Hematopoietic multipotent progenitor cell treated with erythropoietin and hydrocortisone succinate and interleukin-3 and kit ligand, for 15 days (in vitro differentiated cells): ENCODE results near the gene PTP4A2.

ENCODE experiments used
- DNase-seq: peaks from one replicate; pipeline ENCODE4 v3.0.0-alpha.2; 2015; ENCODE audit warnings: low spot score

PTP4A2 gene

DNA sequence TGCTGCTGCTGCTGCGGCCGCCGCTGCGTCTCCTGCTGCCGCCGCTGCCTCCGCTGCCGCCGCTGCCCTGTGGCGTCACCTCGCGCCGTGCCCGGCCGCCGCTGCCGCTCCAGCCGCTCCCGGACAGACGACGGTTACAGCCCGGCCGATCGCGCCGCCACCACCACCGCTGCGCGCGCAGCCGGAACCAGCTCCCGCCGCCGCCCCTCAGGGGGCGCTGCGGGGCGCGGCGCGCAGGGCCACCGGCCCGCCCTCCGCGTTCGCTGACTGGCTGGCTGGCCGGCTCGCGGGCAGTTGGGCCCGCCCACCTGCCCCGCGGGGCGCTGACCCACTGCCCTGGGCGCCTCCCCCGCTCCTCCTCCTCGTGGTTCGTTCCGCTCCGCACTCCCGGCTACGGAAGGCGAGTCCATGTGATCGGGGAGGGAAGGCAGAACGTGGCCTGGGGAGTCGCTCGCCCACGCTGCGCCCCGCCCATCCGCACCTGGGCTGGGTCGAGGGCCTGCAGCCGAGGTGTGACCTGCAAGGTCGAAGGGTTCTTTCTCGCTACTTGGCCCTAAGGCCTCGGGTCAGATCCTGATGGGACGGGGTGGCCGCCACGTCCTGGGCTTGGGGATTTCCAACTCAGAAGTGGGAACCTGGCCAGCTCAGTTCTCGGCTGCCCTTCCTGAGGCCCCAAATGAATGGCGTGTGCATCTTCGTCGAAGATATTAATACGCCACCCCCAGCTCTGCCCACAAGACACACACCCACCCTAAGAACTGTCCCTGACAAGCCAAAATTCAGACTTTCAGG lies at the start of gene PTP4A2:
Gene PTP4A2, minus strand, starts transcription at position 185 of the 792 bp plus-strand sequence. CDS start 19,303 bp downstream, outside the sequence.
- peak; percentile 90 for DNase-seq

DNA sequence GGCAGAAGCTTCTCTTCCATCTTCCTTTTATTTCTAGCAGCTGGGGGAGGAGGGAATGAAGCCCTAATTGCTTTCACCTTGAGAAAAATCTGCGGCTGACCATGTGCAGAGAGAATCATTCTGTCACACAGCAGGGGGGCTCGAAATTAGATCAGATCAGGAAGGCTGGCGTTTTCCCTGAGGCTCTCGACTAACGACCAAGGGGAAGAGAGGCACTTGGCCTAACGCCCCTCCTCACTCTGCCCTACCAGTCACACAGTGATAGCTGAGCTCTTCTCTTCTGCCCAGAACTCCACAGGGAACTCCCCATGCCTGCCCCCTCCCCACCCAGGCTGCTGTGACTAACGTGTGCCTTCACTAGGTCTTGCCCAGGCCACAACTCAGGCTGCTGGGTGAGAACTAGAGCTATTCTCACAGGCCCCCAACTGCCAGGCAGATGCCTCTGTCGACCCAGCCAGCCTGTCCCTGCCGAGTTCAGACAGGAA lies 49.0 kb upstream of the PTP4A2 start:
- DNase-seq = no peak

DNA sequence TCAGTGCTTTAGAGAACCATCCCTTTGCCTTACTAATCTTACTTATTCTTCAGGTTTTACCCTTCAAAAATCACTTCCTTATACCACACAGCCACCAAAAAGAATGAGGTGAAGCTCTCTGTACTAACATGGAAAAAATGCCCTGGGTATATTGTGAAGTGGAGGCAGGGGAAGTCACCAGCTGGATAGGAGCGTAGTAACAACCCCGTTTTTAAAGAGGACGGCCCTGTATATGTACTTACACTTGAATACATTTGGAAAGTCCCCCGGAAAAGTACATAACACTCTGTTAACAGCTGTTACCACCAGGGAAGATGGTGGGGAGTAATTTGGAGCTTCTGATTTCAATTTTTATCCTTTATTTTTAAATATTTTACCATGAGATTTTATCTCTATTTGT lies 47.3 kb upstream of the PTP4A2 start:
- no peak for DNase-seq

DNA sequence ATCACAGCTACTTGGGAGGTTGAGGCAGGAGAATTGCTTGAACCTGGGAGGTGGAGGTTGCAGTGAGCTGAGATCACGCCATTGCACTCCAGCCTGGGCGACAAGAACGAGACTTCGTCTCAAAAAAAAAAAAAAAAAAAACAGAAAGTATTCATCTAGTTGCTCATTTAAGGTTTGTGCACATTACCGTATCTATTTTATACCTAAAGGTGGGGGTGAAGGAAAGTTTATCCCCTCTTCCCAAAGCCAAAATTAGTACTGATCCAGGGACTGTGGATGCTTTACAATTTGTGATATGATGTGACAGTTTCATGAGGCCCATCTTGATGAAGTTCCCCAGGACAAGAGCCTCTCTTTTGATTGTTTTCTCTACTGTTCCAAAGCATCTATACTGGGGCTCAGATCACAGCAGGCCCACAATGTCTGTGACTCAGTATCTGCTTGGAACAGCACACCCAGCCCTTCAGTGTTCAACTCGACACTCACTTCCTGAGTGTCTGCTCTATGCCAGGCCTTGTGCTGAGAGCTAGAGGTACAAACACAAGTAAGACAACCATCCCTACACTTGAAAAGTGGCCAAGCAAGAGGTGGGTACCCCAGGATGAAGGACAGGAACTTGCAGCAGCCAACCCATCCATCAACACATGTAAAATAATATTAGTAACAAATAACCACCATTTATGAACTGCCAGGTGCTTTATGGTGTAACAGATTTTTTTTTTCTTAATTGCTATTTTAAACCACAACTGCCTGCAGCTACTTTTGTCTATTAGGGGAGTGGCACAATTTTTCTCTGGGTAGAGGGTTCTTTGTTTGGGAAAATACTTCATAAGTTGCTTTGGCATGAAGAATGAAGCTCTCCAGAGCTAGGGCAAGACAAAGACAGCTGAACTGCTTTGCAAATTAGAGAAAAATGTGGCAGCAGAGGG lies 46.5 kb upstream of the PTP4A2 start:
- no peak for DNase-seq

DNA sequence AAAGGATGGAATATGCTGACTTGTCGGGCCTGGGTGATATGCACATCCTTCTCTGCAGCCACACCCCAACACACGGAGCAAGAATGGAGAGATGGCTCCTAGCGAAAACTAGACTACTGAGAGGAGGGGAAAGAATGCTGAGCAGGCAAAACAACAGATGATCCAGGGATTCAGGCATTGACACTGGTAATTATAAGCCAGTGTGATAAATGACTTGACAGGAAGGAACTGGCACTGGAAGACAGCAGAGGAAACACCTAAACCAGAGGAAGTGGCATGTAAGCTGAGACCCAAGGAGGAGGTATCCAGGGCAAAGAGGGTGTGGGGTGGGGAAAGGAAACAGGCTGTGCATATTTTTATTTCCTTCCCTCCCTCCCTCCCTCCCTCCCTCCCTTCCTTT lies 43.8 kb upstream of the PTP4A2 start:
- no peak for DNase-seq

DNA sequence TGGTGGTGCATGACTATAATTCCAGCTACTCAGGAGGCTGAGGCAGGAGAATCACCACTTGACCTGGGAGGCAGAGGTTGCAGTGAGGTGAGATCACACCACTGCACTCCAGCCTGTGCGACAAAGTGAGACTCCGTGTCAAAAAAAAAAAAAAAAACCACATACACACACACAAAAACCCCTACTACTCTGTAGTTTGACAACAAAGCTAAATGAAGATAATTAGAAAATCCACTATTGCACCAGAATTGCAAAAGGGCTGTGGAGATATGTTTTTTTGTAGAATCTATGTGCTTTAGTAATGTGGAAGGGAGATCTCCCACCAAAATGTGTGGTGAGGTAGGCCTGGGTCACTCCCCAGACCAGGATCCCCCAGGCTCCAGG lies 43.3 kb upstream of the PTP4A2 start:
- DNase-seq = no peak

DNA sequence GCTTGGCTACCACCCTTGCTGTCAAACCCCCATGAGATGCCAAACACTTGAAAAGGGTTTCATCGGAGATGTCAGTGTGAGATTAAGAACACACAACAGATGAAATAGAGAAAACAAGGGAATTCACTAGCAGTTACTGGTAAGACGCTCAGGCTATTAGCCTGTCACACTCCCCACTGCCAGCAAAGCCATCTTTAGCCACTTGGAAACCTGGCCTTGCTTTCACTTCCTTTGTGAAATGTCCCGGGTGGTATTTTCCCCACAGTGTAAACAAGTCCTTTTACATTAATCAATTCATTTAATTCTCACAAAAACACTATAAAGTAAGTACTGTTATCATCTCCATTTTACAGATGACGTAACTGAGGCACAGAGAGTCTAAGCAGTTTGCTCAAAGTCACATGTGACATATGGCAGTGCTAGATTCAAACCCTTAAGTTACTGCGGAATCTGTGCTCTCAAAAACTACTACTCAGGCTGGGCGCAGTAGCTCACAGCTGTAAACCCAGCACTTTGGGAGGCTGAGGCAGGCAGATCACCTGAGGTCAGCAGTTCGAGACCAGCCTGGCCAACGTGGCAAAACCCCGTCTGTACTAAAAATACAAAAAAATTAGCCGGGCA lies 42.8 kb upstream of the PTP4A2 start:
- DNase-seq = no peak

DNA sequence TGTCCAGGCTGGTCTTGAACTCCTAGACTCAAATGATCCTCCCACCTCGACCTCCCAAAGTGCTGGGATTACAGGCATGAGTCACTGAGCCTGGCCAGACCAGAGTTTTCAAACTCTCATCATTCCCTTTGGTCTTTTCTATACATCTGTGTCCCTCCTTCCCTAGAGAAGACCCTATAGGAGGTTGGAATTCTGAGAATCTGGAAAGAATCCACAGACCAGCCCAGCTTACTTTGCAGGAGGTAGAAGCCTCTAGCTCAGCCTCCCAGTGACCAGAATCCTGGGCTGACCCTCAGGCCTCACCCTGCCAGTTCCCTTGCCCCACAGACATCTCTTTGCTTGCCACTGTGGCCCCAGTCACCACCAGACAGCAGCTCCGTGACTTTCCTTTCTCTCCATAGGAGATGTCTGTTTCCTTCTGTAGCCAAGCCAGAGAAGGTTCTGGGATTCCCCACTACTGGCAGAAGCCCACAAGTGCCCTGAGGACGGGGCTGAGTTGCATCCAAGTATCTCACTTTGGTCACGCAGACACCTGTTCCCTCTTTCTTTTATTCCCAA lies 40.8 kb upstream of the PTP4A2 start:
- DNase-seq = no peak

DNA sequence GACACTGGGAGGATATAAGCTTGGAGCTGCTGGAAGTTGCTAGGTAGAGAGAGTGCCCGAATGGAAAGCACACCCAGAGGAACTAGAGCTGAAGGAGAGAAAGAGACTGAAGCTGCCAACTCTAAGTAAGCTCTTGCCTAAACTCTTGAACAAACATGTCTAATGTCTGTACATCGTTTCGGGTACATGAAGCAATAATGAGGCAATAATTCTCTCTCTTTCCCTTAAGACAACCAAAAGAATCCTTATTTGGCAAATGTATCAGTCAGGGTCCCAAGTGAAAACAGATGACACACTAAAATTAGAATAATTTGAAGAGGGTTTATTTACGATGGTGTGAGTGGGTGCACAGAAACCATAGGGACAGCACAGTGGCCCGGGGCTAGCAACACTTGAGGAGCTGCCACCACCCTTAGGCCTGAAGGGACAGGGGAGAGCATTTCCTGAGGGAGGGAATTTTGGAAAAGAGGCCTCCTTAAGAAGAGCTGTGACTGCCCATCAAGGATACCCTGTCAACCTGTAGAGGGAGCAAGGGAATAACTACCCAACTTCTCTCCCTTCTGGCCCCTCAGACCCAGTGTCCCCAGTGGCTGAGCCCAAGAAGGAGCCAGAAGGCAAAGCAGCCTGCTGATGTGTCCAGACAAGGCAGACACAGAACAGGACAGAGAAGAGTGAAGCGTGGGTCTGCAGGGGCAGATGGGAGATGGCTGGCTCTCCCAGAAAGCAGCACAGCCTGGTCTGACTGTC lies 39.4 kb upstream of the PTP4A2 start:
- no peak for DNase-seq

DNA sequence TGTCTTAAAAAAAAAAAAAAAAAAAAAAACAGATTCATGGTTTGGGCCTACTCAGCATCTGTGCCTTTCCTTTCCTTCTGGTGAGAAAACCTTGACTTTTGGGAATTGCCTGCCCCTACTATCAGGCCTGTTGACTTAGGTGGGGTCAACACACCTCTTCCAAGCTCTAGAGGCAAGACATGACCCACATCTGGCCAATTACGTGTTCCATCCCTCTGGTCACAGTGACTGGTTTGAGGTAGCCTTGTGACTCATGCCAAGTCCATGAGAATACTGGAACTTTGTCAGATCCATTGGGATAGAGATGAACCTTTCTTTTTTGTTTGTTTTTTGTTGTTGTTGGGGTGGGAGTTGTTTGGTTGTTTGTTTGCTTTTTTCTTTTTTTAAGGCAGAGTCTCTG lies 38.2 kb upstream of the PTP4A2 start:
- no peak for DNase-seq

DNA sequence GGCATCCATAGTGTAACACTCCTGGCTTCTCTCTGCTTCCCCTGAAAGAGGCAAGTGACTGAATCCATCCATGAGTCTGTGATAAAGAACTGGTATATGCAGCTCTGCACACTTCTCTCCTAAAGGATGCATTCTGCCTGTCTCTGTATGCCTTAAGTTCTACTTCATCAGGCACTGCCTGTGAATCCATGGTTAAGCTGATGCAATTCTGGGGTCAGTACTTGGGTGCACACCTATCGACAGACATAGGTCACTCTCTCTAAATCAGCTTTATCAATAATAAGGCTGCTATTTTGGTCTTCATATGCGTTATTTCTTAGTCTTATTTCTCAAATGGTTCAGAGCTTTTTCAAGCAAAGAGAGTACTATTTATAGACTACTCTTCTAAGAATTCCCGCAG lies 32.7 kb upstream of the PTP4A2 start:
- DNase-seq = no peak

DNA sequence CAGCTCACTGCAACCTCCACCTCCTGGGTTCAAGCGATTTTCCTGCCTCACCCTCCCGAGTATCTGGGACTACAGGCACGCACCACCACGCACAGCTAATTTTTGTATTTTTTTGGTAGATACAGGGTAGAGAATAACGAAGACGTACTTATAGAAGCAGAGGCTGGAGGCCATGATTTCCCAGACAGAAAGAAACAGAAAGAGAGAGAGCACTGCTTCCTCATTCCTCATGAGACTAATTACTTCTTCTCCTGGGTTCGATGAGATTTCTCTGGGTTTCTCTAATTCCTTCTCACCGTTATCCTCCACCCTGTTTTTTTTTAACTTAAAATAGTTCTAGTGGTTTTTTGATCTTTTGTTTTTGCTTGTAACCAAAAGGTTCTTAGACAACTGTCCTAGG lies 23.4 kb upstream of the PTP4A2 start:
- no peak for DNase-seq

DNA sequence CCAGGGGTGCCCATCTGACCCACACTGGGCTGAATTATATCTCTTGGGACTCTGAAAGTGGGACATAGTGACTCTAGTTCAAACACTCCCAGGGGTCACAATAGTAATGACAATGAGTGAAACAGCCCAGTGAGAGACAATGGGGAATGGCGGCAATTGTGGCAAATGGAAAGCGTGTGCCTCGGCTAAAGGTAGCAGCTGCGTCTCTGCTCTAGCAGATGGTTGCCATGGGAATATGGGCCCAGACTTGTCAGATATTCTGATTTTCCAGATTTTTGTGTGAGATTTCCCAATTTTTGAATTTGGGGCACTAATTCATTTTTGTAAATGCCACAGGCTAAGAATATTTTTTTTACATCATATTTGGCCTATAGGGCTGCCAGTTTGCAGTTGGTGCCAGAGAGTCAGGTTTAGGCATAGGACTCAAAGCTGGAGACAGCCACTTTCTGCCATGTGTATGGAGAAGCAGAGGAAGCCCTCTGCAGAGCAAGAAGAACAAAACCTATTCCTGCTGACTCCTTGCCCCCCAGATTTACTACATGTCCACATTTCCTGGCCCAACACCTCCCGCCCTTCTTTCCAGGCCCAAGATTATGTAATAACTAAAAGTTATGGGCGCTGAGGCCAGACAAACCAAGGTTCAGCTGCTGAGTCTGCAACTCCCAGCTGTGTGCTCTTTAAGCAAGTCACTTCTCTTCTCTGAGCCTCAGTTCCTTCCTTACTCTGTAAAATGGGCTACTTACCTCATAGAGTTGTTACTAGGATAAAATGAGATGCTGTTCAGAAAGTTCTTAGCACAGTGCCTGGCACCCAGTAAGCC lies 21.6 kb upstream of the PTP4A2 start:
- DNase-seq = no peak

DNA sequence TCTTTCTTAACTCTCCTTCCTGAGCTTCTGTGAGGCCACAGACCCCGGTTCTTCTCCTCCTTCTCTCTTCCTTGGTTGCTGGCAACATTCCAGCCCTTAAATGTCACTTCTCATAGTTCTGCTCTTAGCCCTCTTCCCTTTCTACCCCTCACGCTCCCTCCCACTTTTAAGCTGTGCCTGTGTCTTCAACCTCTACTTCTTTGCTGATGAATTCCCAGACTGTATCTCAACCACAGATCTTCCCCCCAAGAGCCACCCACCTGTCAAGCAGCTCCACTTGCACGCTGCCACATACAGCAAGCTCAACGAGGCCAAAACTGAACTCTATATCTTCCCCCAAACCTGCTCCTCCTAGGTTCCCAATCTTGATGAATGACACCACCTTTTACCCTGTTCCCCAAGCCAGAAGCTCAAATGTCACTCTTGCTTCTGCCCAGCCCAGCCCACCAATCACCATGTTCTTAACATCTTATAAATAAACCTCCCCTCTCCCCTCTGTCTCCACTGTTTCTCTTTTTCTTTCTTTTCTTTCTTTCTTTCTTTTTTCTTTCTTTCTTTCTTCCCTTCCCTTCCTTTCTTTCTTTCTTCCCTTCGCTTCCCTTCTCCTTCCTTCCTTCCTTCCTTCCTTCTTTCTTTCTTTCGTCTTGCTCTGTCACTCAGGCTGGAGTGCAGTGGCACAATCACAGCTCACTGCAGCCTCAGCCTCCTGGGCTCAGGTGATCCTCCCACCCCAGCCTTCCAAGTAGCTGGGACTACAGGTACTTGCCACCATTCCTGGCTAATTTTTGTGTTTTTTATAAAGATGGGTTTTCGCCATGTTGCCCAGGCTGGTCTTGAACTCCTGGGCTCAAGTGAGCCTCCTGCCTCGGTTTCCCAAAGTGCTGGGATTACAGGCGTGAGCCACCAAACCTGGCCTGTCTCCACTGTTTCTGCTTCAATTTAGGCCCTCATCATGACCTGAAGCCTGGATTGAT lies 19.8 kb upstream of the PTP4A2 start:
- no peak for DNase-seq

DNA sequence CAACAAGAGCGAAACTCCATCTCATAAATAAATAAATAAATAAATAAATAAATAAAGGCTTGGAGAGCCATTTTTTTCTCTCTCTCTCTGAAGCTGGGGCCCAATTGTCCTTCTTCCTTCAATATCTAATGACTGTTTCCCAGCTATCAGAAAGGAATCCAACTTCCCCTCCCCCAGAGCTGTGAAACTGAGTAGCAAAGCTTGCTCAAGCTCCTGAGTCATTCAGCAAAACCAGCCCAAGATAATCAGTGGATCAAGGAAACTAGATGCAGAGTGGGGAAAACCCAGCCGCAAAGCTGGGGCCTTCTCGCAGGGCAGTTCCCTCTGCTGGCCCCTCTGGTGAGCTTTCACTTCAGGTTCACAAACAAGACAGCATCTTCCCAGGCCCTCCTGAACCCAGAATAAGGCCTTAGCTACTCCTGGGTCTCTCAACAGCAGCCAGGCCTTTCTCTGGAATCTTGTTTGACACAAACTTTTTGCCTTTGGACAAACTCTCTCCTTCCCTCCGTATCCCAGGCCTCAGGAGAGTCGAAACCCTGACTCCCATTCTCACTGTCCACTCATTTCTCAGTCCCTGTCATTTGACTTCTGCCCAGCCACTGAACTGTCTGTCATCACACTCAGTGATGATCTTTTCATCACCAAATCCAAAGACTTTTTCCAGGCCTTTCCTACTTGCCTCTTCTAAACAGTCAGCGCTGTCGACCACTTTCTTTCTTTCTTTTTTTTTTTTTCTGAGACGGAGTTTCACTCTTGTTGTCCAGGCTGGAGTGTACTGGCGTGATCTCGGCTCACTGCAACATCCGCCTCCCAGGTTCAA lies 18.0 kb upstream of the PTP4A2 start:
- DNase-seq = peak; percentile 71

DNA sequence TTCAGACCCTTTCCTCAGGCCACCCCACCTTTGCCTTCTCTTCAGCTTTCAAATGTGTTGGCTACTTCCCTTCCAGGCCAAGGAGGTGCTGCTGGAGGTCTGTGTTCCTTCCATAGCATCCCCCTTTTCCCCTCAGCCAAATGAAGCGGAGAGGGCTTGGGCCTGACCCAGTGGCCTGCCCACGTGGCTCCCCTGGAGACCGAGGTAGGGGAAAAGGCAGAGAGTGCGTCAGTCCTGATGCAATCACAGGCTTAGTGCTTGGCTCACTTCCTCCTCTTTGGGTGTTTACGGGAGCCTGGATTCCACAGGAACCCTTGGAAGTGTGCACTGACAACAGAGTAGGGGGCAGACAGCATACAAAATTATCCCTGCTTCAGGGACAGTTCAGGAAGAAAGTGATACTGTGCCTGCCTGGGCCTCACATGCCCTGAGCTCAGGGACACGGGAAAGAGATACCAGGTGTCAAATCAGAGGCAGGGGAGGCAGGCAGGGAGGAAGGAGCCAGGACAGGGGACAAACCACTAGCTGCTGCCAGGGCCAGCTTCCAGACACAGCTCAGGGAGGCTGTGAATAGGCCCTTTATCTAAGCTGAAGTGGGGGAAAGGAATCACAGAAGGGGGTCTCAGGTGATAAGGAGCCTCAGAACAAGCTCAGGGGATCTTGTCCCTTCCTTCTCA lies 16.6 kb upstream of the PTP4A2 start:
- DNase-seq = no peak

DNA sequence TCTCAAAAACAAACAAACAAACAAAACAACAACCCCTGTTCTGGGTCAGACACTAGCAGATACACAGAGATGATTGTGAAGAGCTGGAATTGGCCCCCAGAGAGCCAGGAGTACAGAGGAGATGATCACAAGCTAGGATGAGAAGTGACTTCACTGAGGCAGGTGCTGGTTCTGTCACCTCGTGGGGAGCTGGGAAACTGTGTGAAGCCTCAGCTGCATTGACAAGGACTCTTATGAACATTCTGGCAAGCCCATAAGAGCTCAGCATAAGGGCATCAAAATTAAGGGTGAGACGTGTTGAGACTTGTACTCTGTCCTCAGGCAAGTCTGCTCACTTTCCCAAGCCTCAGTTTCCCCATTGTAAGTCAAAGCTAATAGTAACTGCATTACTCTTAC lies 14.7 kb upstream of the PTP4A2 start:
- no peak for DNase-seq

DNA sequence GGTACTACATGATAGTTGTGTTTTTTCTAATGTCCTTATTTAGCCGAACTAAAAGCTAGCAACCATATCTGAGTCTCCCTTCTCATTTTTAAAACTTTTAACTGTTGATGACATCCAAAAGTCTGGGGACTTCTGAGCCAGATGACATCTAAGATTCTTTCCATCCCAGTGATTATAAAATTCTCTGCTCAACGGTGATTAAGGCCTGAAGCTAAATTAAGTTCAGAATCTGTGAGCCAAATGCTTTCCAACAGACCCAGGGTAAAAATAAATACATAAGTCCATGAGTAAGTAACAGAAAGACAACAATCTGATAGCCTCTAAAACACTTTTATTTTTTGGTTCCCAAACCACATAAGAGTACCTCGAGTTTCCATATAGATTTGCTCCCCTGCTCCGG lies 13.1 kb upstream of the PTP4A2 start:
- no peak for DNase-seq
